Choroid plexus epithelial cell (primary cell): ENCODE data around the gene CREG1.

Experiments
- DNase-seq: peaks from one replicate; pipeline ENCODE4 v3.0.0-alpha.2; 2010; ENCODE audit warnings: low read depth
- H3K4me3 ChIP-seq: 2 replicates; pipeline ENCODE4 v1.5.1; 2011; ENCODE audit warnings: low read depth, mild to moderate bottlenecking, control low read depth, low read length, moderate library complexity
- CTCF ChIP-seq: conservative IDR thresholded peaks from 2 replicates; pipeline ENCODE4 v1.5.1; 2011; ENCODE audit warnings: low read depth, mild to moderate bottlenecking, control low read depth, inconsistent platforms, low read length, moderate library complexity

The CREG1 gene

DNA sequence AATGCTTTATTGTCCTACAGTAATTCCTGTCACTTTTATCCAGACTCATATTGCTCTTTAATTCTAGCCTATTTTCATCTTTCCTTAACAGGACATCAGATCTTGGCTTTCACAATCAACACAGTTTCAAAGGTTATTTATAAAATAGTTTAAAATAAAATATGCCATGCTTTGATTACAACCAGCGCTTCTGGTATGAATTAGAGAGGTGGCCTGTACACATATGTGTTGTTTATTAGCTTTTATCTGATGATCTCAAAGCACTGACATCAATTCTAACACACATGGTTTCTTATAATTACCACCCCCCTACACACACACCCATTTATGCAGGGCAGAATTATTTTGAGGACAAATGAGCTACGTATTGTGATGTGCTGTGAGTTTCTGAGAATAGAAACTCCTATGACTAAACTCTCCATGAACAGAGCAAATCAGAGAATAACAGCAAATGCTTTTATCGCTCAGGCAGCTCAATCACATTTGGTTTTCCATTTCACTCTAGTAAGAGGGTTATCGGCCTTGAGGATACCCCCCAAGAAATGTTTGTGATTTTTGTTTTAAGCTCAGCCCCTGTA lies 53.2 kb downstream of the CREG1 start:
- H3K4me3 ChIP-seq, result no peak overlapping the region
- no peak for TF ChIP-seq CTCF
- no peak for DNase-seq

- TF ChIP-seq CTCF, result no peak
- H3K4me3 ChIP-seq, result no peak overlapping the region
- no peak for DNase-seq
Observed at GRCh38 chr1:167499664-167500101, 53.9 kb downstream of the CREG1 start.

DNA sequence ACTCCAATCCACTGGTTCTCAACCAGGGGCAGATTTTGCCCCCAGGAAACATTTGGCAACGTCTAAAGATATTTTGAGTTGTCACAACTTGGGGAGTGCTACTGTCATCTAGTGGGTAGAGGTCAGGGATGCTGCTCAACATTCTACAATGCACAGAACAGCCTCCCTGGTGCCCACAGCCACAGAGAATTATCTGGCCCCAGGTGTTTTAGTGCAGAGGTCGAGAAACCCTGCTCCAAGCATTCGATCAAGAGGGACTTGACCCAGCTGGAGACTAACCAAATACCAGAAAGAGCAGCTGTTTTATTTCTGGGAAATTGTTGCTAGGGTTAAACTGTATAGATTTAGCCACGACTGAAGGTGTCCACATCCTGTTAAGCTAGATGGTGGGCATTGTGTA lies 54.5 kb downstream of the CREG1 start:
- no peak for TF ChIP-seq CTCF
- DNase-seq, result no peak

GRCh38 chr1:167496797-167497619 lies 56.6 kb downstream of the CREG1 start:
- no peak overlapping the region for H3K4me3 ChIP-seq
- no peak for DNase-seq
- TF ChIP-seq CTCF, result no peak

More for the DNA sequence above, 54.5 kb downstream of the CREG1 start:
- H3K4me3 ChIP-seq, result no peak overlapping the region

DNA sequence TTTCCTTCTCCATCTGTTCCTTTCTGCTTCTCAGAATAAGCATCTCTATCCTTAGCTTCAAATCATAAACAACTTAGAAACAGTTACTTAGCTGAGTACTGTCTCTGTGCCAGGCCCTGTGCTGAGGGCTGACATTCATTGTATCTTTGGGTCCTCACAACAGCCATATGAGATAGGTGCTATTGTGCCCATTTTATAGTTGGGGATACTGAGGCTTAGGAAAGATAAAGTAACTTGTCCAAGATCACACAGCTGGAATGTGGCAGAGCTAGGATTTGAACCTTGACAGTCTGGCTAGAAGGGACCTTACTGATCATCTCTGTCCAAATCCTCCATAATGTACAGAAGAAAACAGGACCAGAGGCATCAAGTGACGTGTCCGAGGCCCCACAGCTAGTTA lies 60.2 kb downstream of the CREG1 start:
- TF ChIP-seq CTCF, result no peak
- DNase-seq, result no peak
- no peak overlapping the region for H3K4me3 ChIP-seq

DNA sequence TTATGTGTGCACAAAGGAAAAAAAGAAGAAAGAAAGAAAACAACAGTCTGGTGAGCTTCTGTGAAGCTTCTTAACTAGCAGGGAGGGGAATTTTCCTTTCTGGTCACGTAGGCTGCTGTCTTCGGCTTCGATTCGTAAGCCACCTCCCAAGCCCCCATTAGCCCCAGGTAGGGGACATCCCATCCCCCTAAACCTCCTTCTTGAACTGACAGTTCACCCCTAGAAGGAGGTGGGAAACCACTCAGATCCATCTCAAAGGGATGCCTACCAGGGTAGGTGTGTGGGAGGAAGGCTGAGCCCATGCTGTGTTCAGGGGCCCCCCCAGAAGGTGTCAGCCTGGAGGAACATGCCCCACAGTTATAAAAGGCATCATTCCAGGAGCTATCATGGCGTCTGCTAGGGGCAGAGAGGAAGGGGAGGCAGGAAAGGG lies 61.1 kb downstream of the CREG1 start:
- no peak for TF ChIP-seq CTCF
- DNase-seq, result no peak
- H3K4me3 ChIP-seq, result no peak overlapping the region
